K562 (cell line): ENCODE measurements around the gene MRLN. TPM values are rescaled to one million over a fixed set of nuclear protein-coding genes. Genes with fewer than 3 reads are reported as not detected.

Source experiments
- ATAC-seq: fragments of 200-7000 bp; cut with Tn5 transposase; 3 replicates; pipeline ENCODE4 v1.9.1; 2020; ENCODE audit warnings: moderate library complexity
- BruUV-seq: library from RNA; stranded (reverse); fragments of 400-500 nt; replicated peaks from 2 replicates; lab custom pipeline; 2021; lab: Mats Ljungman, UMichigan
- CTCF ChIA-PET: fragments of 300-600 bp; formaldehyde crosslinking; extraction: SDS; loops from one replicate; lab custom pipeline; 2021; ENCODE audit warnings: low intra/inter-chr PET ratio; lab: Yijun Ruan, JAX
- POLR2A ChIA-PET: fragments of 300-600, 350-650 bp; sonication (Branson Sonifier 250); formaldehyde crosslinking; extraction: SDS; loops from one replicate; lab custom pipeline; 2021; ENCODE audit warnings: antibody characterized with exemption, inconsistent platforms; lab: Yijun Ruan, JAX
- DNase-seq, 4 experiments: peaks; one replicate each; pipeline versions ENCODE4 v3.0.0 to v3.0.0-alpha.2; 2011 to 2018; ENCODE audit warnings: low spot score in 3 of 4, mixed read lengths in 3 of 4; ENCODE audit errors: extremely low read depth in 1 of 4
- FAIRE-seq: peaks from 2 replicates; lab custom pipeline; 2011; peaks lifted over from hg19 to GRCh38; lab: Jason Lieb, UNC
- H2AFZ ChIP-seq: 2 replicates; pipeline ENCODE4 v1.6.0; 2011; ENCODE audit warnings: low read depth, low read length, control low read depth, inconsistent platforms
- H3K27ac ChIP-seq: fragments of 200-600 bp; 3 replicates; pipeline ENCODE4 v1.8.0; 2011; ENCODE audit warnings: low read depth, mild to moderate bottlenecking, control low read depth, inconsistent platforms, low read length, moderate library complexity, mixed read lengths; ENCODE audit errors: extremely low read depth
- H3K27me3 ChIP-seq, 2 experiments: fragments of 300-600 bp in 1 of 2; 2 replicates in 1 of 2; 3 replicates in 1 of 2; pipeline versions ENCODE4 v1.6.0 to v1.8.0; 2011; ENCODE audit warnings: inconsistent platforms in 2 of 2, low read length in 2 of 2, mild to moderate bottlenecking in 1 of 2, mixed read lengths in 1 of 2, moderate library complexity in 1 of 2; ENCODE audit not compliant: control insufficient read depth in 2 of 2, insufficient read depth in 2 of 2
- H3K36me3 ChIP-seq: fragments of 300-600 bp; 3 replicates; pipeline ENCODE4 v1.8.0; 2011; ENCODE audit warnings: mild to moderate bottlenecking, low read length, inconsistent platforms; ENCODE audit not compliant: control insufficient read depth, insufficient read depth
- H3K4me1 ChIP-seq, 2 experiments: fragments of 200-600 bp in 1 of 2; replicated peaks in 1 of 2; 2 replicates in 1 of 2; 3 replicates in 1 of 2; pipeline versions ENCODE4 v1.5.1 to v1.8.0; 2011; ENCODE audit warnings: inconsistent platforms in 2 of 2, low read length in 2 of 2, mild to moderate bottlenecking in 1 of 2, mixed read lengths in 1 of 2, moderate library complexity in 1 of 2; ENCODE audit not compliant: control insufficient read depth in 2 of 2, insufficient read depth in 2 of 2
- H3K4me2 ChIP-seq: 2 replicates; pipeline ENCODE4 v1.6.1; 2011; ENCODE audit warnings: low read length, control low read depth, inconsistent platforms, mixed read lengths; ENCODE audit not compliant: insufficient read depth
- H3K4me3 ChIP-seq: fragments of 200-600 bp; sonication (generic), shearing (Covaris generic); 2 replicates; pipeline ENCODE4 v1.5.1; 2016; ENCODE audit warnings: control low read depth, inconsistent platforms
- H3K79me2 ChIP-seq: fragments of 200-600 bp; 3 replicates; pipeline ENCODE4 v1.8.0; 2011; ENCODE audit warnings: low read length, inconsistent platforms; ENCODE audit not compliant: control insufficient read depth, insufficient read depth
- H3K9ac ChIP-seq, 2 experiments: 2 replicates each; pipeline versions ENCODE4 v1.6.0 to v1.6.1; 2011; ENCODE audit warnings: low read depth in 2 of 2, low read length in 2 of 2, control low read depth in 1 of 2, inconsistent platforms in 1 of 2, mild to moderate bottlenecking in 1 of 2, mixed read lengths in 1 of 2; ENCODE audit not compliant: insufficient read depth in 1 of 2
- H3K9me1 ChIP-seq: one replicate; pipeline ENCODE4 v1.6.0; 2011; ENCODE audit warnings: inconsistent platforms, mild to moderate bottlenecking, low read length, moderate library complexity; ENCODE audit not compliant: control insufficient read depth, insufficient read depth
- H3K9me3 ChIP-seq: replicated peaks from 2 replicates; pipeline ENCODE4 v1.5.1; 2011; ENCODE audit warnings: low read depth, low read length, inconsistent platforms; ENCODE audit not compliant: control insufficient read depth, insufficient read depth
- H4K20me1 ChIP-seq: replicated peaks from 2 replicates; pipeline ENCODE4 v1.6.1; 2011; ENCODE audit warnings: low read length, inconsistent platforms, mixed read lengths; ENCODE audit not compliant: control insufficient read depth, insufficient read depth
- BCL6 ChIP-seq: fragments of 250-450 bp; sonication (Bioruptor Pico); IDR thresholded peaks from 2 replicates; pipeline ENCODE4 v1.4.0; 2020
- CBX2 ChIP-seq: fragments of 200-600 bp; sonication (generic); IDR thresholded peaks from one replicate; pipeline ENCODE4 v1.6.1; 2012; ENCODE audit warnings: mild to moderate bottlenecking, low read length, inconsistent platforms; ENCODE audit not compliant: insufficient read depth, poor library complexity, severe bottlenecking
- ERF ChIP-seq: fragments of 450-650 bp; formaldehyde crosslinking; IDR thresholded peaks from 2 replicates; pipeline ENCODE4 v1.4.0; 2020; ENCODE audit warnings: mild to moderate bottlenecking, mixed read lengths
- ETV5 ChIP-seq: sonication (generic); formaldehyde crosslinking; IDR thresholded peaks from 2 replicates; pipeline ENCODE4 v1.4.0; 2020; ENCODE audit warnings: low read depth, mild to moderate bottlenecking, missing genetic modification reagents
- ILK ChIP-seq: fragments of 450-650 bp; IDR thresholded peaks from 2 replicates; pipeline ENCODE4 v1.6.1; 2016; ENCODE audit warnings: missing genetic modification characterization, low read depth, mild to moderate bottlenecking, missing compliant biosample characterization, moderate library complexity, borderline replicate concordance
- IRF1 ChIP-seq: sonication (generic); formaldehyde crosslinking; IDR thresholded peaks from 2 replicates; pipeline ENCODE4 v1.8.0; 2022; ENCODE audit warnings: missing genetic modification reagents, mild to moderate bottlenecking, borderline replicate concordance
- JUNB ChIP-seq: fragments of 450-650 bp; formaldehyde crosslinking; conservative IDR thresholded peaks from 2 replicates; pipeline ENCODE4 v1.4.0; 2020; ENCODE audit warnings: mild to moderate bottlenecking
- L3MBTL2 ChIP-seq: fragments of 450-650 bp; IDR thresholded peaks from 2 replicates; pipeline ENCODE4 v1.6.1; 2016; ENCODE audit warnings: mild to moderate bottlenecking, moderate library complexity
- MYC ChIP-seq, 2 experiments: fragments of 250-450 bp in 1 of 2; sonication (Bioruptor Pico) in 1 of 2; IDR thresholded peaks; 2 replicates each; pipeline versions ENCODE4 v1.5.1 to v1.6.1; 2012 to 2021; ENCODE audit warnings: low read depth in 2 of 2, borderline replicate concordance in 1 of 2, improper control_type of control experiment in 1 of 2, low read length in 1 of 2, mild to moderate bottlenecking in 1 of 2, moderate library complexity in 1 of 2
- NFE2 ChIP-seq: IDR thresholded peaks from 2 replicates; pipeline ENCODE4 v1.6.1; 2014; ENCODE audit warnings: antibody characterized with exemption, low read depth
- PCBP2 ChIP-seq: fragments of 200-400 bp; formaldehyde crosslinking; IDR thresholded peaks from 2 replicates; pipeline ENCODE4 v1.6.1; 2018; ENCODE audit warnings: low read length, low read depth, mild to moderate bottlenecking, moderate library complexity; ENCODE audit not compliant: poor library complexity, severe bottlenecking
- SETDB1 ChIP-seq: IDR thresholded peaks from one replicate; pipeline ENCODE4 v1.6.1; 2012; ENCODE audit warnings: low read length, control low read depth, inconsistent platforms
- SIRT6 ChIP-seq: IDR thresholded peaks from one replicate; pipeline ENCODE4 v1.6.1; 2012; ENCODE audit warnings: low read depth, mild to moderate bottlenecking, control low read depth, inconsistent platforms, low read length, moderate library complexity
- SMAD1 ChIP-seq: fragments of 150-350 bp; IDR thresholded peaks from 2 replicates; pipeline ENCODE4 v1.6.1; 2014; ENCODE audit warnings: low read length, low read depth; ENCODE audit not compliant: partially characterized antibody
- SMARCC2 ChIP-seq: fragments of 450-650 bp; IDR thresholded peaks from 2 replicates; pipeline ENCODE4 v1.6.1; 2017; ENCODE audit warnings: antibody characterized with exemption, moderate library complexity, mild to moderate bottlenecking, low read depth
- STAG1 ChIP-seq: sonication (generic); formaldehyde crosslinking; IDR thresholded peaks from 2 replicates; pipeline ENCODE4 v1.5.0; 2020; ENCODE audit warnings: missing genetic modification reagents, borderline replicate concordance
- TOE1 ChIP-seq, 2 experiments: fragments of 450-650 bp in 1 of 2; sonication (generic) in 1 of 2; formaldehyde crosslinking in 1 of 2; IDR thresholded peaks; 2 replicates each; pipeline versions ENCODE4 v1.7.1 to v1.8.0; 2016 to 2022; ENCODE audit warnings: borderline replicate concordance in 2 of 2, mild to moderate bottlenecking in 2 of 2, antibody characterized with exemption in 1 of 2, inconsistent platforms in 1 of 2, low read depth in 1 of 2, missing genetic modification reagents in 1 of 2, moderate library complexity in 1 of 2
- ZC3H8 ChIP-seq: fragments of 450-650 bp; IDR thresholded peaks from 2 replicates; pipeline ENCODE4 v1.6.1; 2017
- WGBS: fragments of 100-300 bp; shearing (Covaris generic); methylation state at CpG from one replicate; pipeline ENCODE4 v1.1.6; 2016; ENCODE audit warnings: low coverage, mixed read lengths; ENCODE audit not compliant: insufficient coverage; ENCODE audit errors: missing lambda C conversion rate; 5-methylcytosine and 5-hydroxymethylcytosine counted together
- in situ Hi-C: fragments of 300-500 bp; cut with MboI; formaldehyde crosslinking; loops from 4 replicates; pipeline ENCODE4 v1.15.0; 2018; ENCODE audit warnings: inconsistent platforms, mixed read lengths
- intact Hi-C: fragments of 100-400 bp; cut with micrococcal nuclease; formaldehyde crosslinking; loops from 2 replicates; pipeline ENCODE4 v1.14.2; 2022
- polyA plus RNA-seq, 8 experiments: library from polyadenylated mRNA; depleted of rRNA in 4 of 8; stranded (reverse) in 5 of 8; unstranded in 3 of 8; fragments of >200 nt; fragmentation: Nextera tagmentation in 2 of 8; fragmentation: Illumina TruSeq in 1 of 8; extraction: Ambion mirVana in 2 of 8; extraction: Trizol in 1 of 8; gene quantifications; 2 replicates each; pipeline versions ENCODE4 v1.2.1 to v1.2.3, GENCODE V29; 2011 to 2014; ENCODE audit warnings: inconsistent platforms in 1 of 8, missing spikeins in 1 of 8
- total RNA-seq, 7 experiments: library from RNA; depleted of rRNA in 6 of 7; stranded (reverse); fragments of >200 nt in 6 of 7; fragmentation: Illumina TruSeq in 2 of 7; extraction: Trizol in 2 of 7; gene quantifications; 2 replicates each; pipeline versions ENCODE4 v1.2.1 to v1.2.3, GENCODE V29; 2011 to 2021; ENCODE audit warnings: low replicate concordance in 1 of 7
- TF ChIP-seq, protein P1 (sequence below), 2 experiments: fragments of 450-650 bp in 1 of 2; sonication (generic) in 1 of 2; formaldehyde crosslinking; conservative IDR thresholded peaks; 2 replicates each; pipeline versions ENCODE4 v1.4.0 to v1.8.1; 2020 to 2022; ENCODE audit warnings: mild to moderate bottlenecking in 1 of 2, missing genetic modification reagents in 1 of 2

MRLN gene
- total and polyA plus RNA-seq, 9 of the 15 experiments (the other 6 are each of a cell fraction or from before 2014, with no cell fraction given) = 0.07 to 0.13 TPM; not detected in 7

DNA sequence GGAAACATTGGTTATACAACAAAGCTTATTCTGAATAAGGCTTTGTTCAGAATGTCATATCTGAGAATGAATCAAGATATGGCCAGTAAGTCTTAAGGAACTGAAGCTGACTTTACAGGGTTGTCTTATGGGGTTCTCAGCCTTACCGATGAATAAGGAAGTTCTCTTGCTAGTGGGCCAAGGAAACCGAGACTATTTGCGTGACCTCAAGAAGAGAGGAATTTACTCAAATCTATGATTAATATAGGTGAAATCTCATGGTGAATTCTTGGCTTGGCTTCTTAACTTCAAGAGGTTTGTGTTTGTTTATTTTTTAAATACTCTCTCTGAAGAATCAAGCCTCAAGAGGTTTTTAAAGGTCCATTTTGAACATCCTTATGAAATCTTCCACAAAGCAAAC, 4.7 kb upstream of the MRLN start:
- intact Hi-C loops (loop anchor here (2.0 kb wide), 1 partner anchor 131 kb away; no protein-coding TSS in a partner anchor), in situ Hi-C loops (no loop called here)
- Histone ChIP-seq H3K9me3 (no peaks in the 10 kb centered on the region), H3K36me3 (no peaks in the 10 kb centered on the region), H3K4me1 (no peaks in the 10 kb centered on the region), H3K4me3 (no peak overlapping the region), H3K27ac (no peak overlapping the region), H3K9me1 (no peaks in the 10 kb centered on the region), H2AFZ (no peak overlapping the region), H3K27me3 (no peaks in the 10 kb centered on the region; a peak in 1 of 5 replicates), H3K79me2 (no peaks in the 10 kb centered on the region), H3K9ac (no peak overlapping the region), H4K20me1 (no peaks in the 10 kb centered on the region), H3K4me2 (no peak overlapping the region)
- no peak for TF ChIP-seq SMARCC2
- TF ChIP-seq SMAD1 = no peak
- no peak for TF ChIP-seq NFE2
- no peak for TF ChIP-seq MYC (IDR thresholded peaks at IDR 0.05; ENCODE audit: low read depth, low read length)
- TF ChIP-seq MYC (CRISPR knock-in tag; IDR thresholded peaks at IDR 0.05; ENCODE audit: borderline replicate concordance, low read depth) = no peak
- TF ChIP-seq CBX2 = no peak
- TF ChIP-seq ZC3H8 = no peak
- no peak for TF ChIP-seq SETDB1
- no peak for TF ChIP-seq IRF1 (CRISPR knock-in tag)
- TF ChIP-seq ETV5 = no peak
- TF ChIP-seq PCBP2 = no peak
- TF ChIP-seq STAG1 (CRISPR knock-in tag) = no peak
- no peak for TF ChIP-seq ILK (tag)
- no peak for TF ChIP-seq SIRT6
- TF ChIP-seq, protein P1, sequence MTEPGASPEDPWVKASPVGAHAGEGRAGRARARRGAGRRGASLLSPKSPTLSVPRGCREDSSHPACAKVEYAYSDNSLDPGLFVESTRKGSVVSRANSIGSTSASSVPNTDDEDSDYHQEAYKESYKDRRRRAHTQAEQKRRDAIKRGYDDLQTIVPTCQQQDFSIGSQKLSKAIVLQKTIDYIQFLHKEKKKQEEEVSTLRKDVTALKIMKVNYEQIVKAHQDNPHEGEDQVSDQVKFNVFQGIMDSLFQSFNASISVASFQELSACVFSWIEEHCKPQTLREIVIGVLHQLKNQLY (CRISPR knock-in tag; conservative IDR thresholded peaks at IDR 0.05) = no peak
- no peak for TF ChIP-seq L3MBTL2
- TF ChIP-seq ERF = no peak
- TF ChIP-seq TOE1 (IDR thresholded peaks at IDR 0.05; ENCODE audit: borderline replicate concordance) = no peak
- no peak for TF ChIP-seq TOE1 (CRISPR knock-in tag; IDR thresholded peaks at IDR 0.05; ENCODE audit: borderline replicate concordance, low read depth)
- no peak for TF ChIP-seq BCL6
- no peak for TF ChIP-seq JUNB (CRISPR knock-in tag)
- DNase-seq = no peak
- no TSS peak for BruUV-seq
- POLR2A ChIA-PET = interaction anchor here (0.7 kb wide), 1 partner anchor 17 kb away, joined by 3 read pairs; no protein-coding TSS in a partner anchor
- no peak for ATAC-seq
- 31% methylated on average over 3 of the region's 3 CpGs for WGBS
- CTCF ChIA-PET = no interaction called here
- FAIRE-seq = no peak
